HT-29 (cell line): ENCODE measurements around the gene IL1RAPL1. TPM values are rescaled to one million over a fixed set of nuclear protein-coding genes. Genes with fewer than 3 reads are reported as not detected.

Source experiments
- DNase-seq: peaks from one replicate; pipeline ENCODE4 v3.0.0-alpha.2; 2015; ENCODE audit warnings: low spot score
- total RNA-seq: library from RNA; depleted of rRNA; stranded (reverse); fragments of >200 nt; shearing (Covaris generic); gene quantifications from 2 replicates; pipeline ENCODE4 v1.2.3, GENCODE V29; 2014

The IL1RAPL1 gene
- total RNA-seq, 1 experiment from 2014 or later = 0.03 TPM

GRCh38 chrX:29636331-29636730, 1049.1 kb downstream of the IL1RAPL1 start:
- DNase-seq = no peak

GRCh38 chrX:29640106-29640505, 1052.9 kb downstream of the IL1RAPL1 start:
- no peak for DNase-seq

GRCh38 chrX:29641461-29641860, 1054.2 kb downstream of the IL1RAPL1 start:
- DNase-seq = no peak

- DNase-seq = no peak
Observed at GRCh38 chrX:29643181-29643580, 1055.9 kb downstream of the IL1RAPL1 start.

- DNase-seq = no peak
Observed at GRCh38 chrX:29648161-29648560, 1060.9 kb downstream of the IL1RAPL1 start.

- DNase-seq = no peak
Observed at GRCh38 chrX:29652484-29652883, 1065.2 kb downstream of the IL1RAPL1 start.

- no peak for DNase-seq
Observed at GRCh38 chrX:29653721-29654120, 1066.5 kb downstream of the IL1RAPL1 start.

- no peak for DNase-seq
Observed at GRCh38 chrX:29659911-29660310, 1072.7 kb downstream of the IL1RAPL1 start.

- peak; percentile 5 for DNase-seq
Observed at GRCh38 chrX:29661290-29661689, 1074.0 kb downstream of the IL1RAPL1 start.

- DNase-seq = peak; percentile 61
Observed at GRCh38 chrX:29662101-29662500, 1074.9 kb downstream of the IL1RAPL1 start.

GRCh38 chrX:29662759-29663503, 1075.7 kb downstream of the IL1RAPL1 start:
- peak; percentile 77 for DNase-seq

GRCh38 chrX:29665532-29665931, 1078.3 kb downstream of the IL1RAPL1 start:
- DNase-seq = no peak

GRCh38 chrX:29666366-29666765, 1079.1 kb downstream of the IL1RAPL1 start:
- DNase-seq = no peak

- no peak for DNase-seq
Observed at GRCh38 chrX:29671421-29671820, 1084.2 kb downstream of the IL1RAPL1 start.

GRCh38 chrX:29687687-29688086, 1100.4 kb downstream of the IL1RAPL1 start:
- DNase-seq = peak; percentile 4

GRCh38 chrX:29690061-29690460, 1102.8 kb downstream of the IL1RAPL1 start:
- DNase-seq = no peak

- no peak for DNase-seq
Observed at GRCh38 chrX:29691044-29691443, 1103.8 kb downstream of the IL1RAPL1 start.

- no peak for DNase-seq
Observed at GRCh38 chrX:29693912-29694311, 1106.7 kb downstream of the IL1RAPL1 start.

- DNase-seq = no peak
Observed at GRCh38 chrX:29699239-29699638, 1112.0 kb downstream of the IL1RAPL1 start.

- no peak for DNase-seq
Observed at GRCh38 chrX:29707088-29707487, 1119.8 kb downstream of the IL1RAPL1 start.

GRCh38 chrX:29721152-29721551, 1133.9 kb downstream of the IL1RAPL1 start:
- DNase-seq = no peak

- no peak for DNase-seq
Observed at GRCh38 chrX:29724316-29724715, 1137.1 kb downstream of the IL1RAPL1 start.

GRCh38 chrX:29726811-29727210, 1139.6 kb downstream of the IL1RAPL1 start:
- no peak for DNase-seq

GRCh38 chrX:29728639-29729038, 1141.4 kb downstream of the IL1RAPL1 start:
- DNase-seq = no peak
